ENCODE data around the gene DNAL1.

DNA sequence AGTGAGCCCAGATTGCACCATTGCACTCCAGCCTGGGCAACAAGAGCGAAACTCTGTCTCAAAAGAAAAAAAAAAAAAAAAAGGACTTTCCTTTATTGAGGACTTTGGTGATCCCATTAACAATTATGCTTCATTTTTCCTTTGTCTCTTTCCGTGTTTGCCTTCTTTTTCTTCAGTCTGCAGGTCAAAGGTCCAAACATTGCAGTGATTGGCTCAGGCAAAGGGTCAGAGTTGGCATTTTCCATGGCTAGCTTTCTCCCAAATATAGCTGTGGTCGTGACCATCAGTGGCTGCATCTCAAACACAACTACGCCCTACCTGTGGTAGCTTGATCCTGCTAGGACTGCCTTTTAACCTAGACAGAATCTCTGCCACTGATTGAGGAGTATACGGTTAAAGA is 7.0 kb upstream of the DNAL1 start:
- no peak for TF ChIP-seq CTCF (IDR thresholded peaks at IDR 0.05; ENCODE audit: poor library complexity)
- no peak for TF ChIP-seq EZH2 (IDR thresholded peaks at IDR 0.05; ENCODE audit: borderline replicate concordance)
- no peak for TF ChIP-seq EZH2phosphoT487 (IDR thresholded peaks at IDR 0.05; ENCODE audit: low read depth, severe bottlenecking, unreplicated experiment)
